ENCODE data around the gene HLA-DPB1.

The HLA-DPB1 gene

GRCh38 chr6:33103776-33104175 lies 28.0 kb downstream of the HLA-DPB1 start:
- no peak for DNase-seq (ENCODE audit: low read depth, low spot score)

GRCh38 chr6:33104887-33105286 lies 29.1 kb downstream of the HLA-DPB1 start:
- no peak for DNase-seq (ENCODE audit: low read depth, low spot score)

GRCh38 chr6:33105386-33105785 lies 29.6 kb downstream of the HLA-DPB1 start:
- DNase-seq (ENCODE audit: low read depth, low spot score), result no peak

- DNase-seq (ENCODE audit: low read depth, low spot score), result no peak
Observed at GRCh38 chr6:33105916-33106871, 30.4 kb downstream of the HLA-DPB1 start.

GRCh38 chr6:33107641-33108040 lies 31.9 kb downstream of the HLA-DPB1 start:
- DNase-seq (ENCODE audit: low read depth, low spot score), result no peak

- DNase-seq (ENCODE audit: low read depth, low spot score), result no peak
Observed at GRCh38 chr6:33108307-33108706, 32.5 kb downstream of the HLA-DPB1 start.

- DNase-seq (ENCODE audit: low read depth, low spot score), result no peak
Observed at GRCh38 chr6:33112148-33112547, 36.4 kb downstream of the HLA-DPB1 start.

- DNase-seq (ENCODE audit: low read depth, low spot score), result no peak
Observed at GRCh38 chr6:33113755-33114154, 38.0 kb downstream of the HLA-DPB1 start.

- no peak for DNase-seq (ENCODE audit: low read depth, low spot score)
Observed at GRCh38 chr6:33114406-33114805, 38.6 kb downstream of the HLA-DPB1 start.

- no peak for DNase-seq (ENCODE audit: low read depth, low spot score)
Observed at GRCh38 chr6:33116417-33116816, 40.6 kb downstream of the HLA-DPB1 start.

GRCh38 chr6:33116841-33117711 lies 41.3 kb downstream of the HLA-DPB1 start:
- DNase-seq (ENCODE audit: low read depth, low spot score), result no peak

- DNase-seq (ENCODE audit: low read depth, low spot score), result no peak
Observed at GRCh38 chr6:33117811-33118277, 42.1 kb downstream of the HLA-DPB1 start.

- DNase-seq (ENCODE audit: low read depth, low spot score), result no peak
Observed at GRCh38 chr6:33118525-33119123, 42.8 kb downstream of the HLA-DPB1 start.

- DNase-seq (ENCODE audit: low read depth, low spot score), result no peak
Observed at GRCh38 chr6:33120001-33120400, 44.2 kb downstream of the HLA-DPB1 start.

- DNase-seq (ENCODE audit: low read depth, low spot score), result no peak
Observed at GRCh38 chr6:33123181-33123580, 47.4 kb downstream of the HLA-DPB1 start.

- no peak for DNase-seq (ENCODE audit: low read depth, low spot score)
Observed at GRCh38 chr6:33123732-33124524, 48.1 kb downstream of the HLA-DPB1 start.

GRCh38 chr6:33124525-33124901 lies 48.7 kb downstream of the HLA-DPB1 start:
- no peak for DNase-seq (ENCODE audit: low read depth, low spot score)

GRCh38 chr6:33124947-33125346 lies 49.2 kb downstream of the HLA-DPB1 start:
- no peak for DNase-seq (ENCODE audit: low read depth, low spot score)

- peak; percentile 8 for DNase-seq (ENCODE audit: low read depth, low spot score)
Observed at GRCh38 chr6:33126101-33126714, 50.4 kb downstream of the HLA-DPB1 start.

GRCh38 chr6:33128318-33128717 lies 52.5 kb downstream of the HLA-DPB1 start:
- no peak for DNase-seq (ENCODE audit: low read depth, low spot score)

GRCh38 chr6:33132081-33132524 lies 56.3 kb downstream of the HLA-DPB1 start:
- DNase-seq (ENCODE audit: low read depth, low spot score), result no peak
